ENCODE data around the gene SYT9.

DNA sequence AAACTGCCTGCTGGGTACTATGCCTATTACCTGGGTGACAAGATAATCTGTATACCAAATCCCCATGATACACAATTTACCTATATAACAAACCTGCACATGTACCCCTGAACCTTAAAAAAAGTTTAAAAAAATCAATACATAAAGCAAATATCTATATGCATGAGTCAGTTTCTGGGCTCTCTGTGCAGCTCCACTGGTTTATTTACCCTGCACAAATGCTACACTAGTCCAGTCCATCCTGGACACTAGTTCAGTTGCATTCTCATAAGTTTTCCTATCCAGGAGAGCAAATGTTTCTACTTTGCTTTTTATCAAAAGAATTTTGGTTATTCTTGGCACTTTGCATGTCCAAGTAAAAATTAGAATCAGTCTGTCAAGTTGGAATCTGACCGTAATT lies 133.8 kb downstream of the SYT9 start:
- no peak for TF ChIP-seq EZH2phosphoT487 (IDR thresholded peaks at IDR 0.05; ENCODE audit: insufficient read depth, low read depth)
- TF ChIP-seq EZH2 (IDR thresholded peaks at IDR 0.05; ENCODE audit: insufficient read depth, poor library complexity, severe bottlenecking) = no peak
